Bone marrow (tissue), 2 donors: ENCODE measurements around the gene RASIP1.
"Not testable (repeated sequence)": the region's sequence is repeated elsewhere in the genome, so short reads cannot be mapped to it uniquely, and the experiment has no call there.

Experiments used
- DNase-seq, 2 donors: peaks; one replicate each; lab custom pipeline; 2025; lab: John Stamatoyannopoulos, UW

RASIP1 gene

DNA sequence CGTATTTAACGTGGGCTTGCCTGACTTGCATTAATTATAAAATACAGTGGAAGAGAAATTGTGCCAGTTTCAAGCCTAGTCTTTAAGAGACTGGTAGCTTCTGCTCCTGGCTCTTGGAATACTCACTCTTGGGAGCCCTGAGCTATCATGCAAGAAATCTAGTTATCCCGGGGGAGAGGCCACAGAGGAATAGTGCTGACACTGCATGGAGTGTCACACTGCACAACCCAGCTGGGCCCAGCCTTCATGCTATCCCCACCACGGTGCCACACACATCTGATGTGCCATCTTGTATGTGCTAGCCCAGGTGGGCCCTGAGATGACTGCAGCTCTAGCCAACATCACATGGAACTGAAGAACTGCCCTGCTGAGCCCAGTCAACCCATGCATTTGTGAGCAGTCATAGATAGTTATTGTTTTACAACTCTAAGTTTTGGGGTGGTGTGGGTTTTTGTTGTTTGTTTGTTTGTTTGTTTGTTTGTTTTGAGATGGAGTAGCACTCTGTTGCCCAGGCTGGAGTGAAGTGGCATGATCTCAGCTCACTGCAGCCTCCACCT lies 29.2 kb downstream of the RASIP1 start:
- DNase-seq, result no peak

DNA sequence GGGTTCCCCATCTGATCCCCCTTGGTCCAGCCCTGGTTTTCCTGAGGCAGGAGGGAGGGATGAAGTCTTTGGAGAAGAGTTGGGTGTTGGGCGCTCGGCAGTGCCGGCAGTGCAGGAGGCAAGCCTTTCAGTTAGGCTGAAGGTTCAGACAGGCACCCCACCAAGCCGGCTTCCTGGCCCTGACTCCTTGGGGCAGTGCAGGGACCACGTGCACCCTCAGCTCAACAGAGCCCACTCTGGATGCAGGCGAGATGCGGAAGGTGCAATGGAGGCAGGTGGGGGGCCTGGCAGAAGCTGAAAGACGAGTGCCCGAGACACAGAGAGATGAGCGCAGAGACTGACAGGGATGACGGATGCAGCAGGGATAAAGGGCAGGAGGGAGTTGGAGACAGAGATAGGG lies 31.9 kb downstream of the RASIP1 start:
- no peak for DNase-seq

DNA sequence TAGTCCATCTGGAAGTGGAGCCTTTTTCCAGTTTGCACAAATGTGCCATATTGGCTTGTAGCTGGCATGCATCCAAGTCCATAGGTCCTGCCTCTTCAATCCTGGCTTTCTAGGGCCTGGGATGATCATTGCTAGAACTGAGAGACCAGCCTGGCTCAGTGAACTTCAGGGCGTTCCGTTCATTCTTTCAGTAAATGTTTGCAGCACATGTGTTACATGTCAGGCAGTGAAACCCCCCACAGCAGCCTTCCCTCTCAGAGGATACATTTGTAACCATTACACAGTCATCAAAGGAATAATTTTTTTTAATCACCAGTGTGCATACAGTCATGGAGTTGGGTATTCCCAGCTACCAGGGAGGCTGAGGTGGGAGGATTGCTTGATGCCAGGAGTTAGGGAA lies 35.0 kb downstream of the RASIP1 start:
- no peak for DNase-seq

DNA sequence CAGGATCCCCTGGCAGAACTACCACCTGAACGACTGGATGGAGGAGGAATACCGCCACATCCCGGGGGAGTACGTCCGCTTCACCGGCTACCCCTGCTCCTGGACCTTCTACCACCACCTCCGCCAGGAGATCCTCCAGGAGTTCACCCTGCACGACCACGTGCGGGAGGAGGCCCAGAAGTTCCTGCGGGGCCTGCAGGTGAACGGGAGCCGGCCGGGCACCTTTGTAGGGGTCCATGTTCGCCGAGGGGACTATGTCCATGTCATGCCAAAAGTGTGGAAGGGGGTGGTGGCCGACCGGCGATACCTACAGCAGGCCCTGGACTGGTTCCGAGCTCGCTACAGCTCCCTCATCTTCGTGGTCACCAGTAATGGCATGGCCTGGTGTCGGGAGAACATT lies 37.1 kb downstream of the RASIP1 start:
- no peak for DNase-seq

DNA sequence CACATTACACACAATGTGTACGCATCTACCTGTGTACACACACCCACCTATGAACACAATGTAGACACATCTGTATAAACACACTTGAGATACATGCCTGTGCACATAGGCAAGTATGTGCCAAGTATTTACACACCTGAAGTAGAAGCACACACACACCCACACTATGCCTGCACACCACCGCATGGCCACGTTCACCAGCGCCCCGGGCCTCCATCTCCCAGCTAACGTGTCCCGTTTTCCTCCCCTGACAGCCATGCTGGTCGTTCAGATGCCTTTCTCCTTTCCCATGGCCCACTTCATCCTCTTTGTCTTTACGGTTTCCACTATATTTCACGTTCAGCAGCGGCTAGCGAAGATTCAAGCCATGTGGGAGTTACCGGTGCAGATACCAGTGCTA lies 37.7 kb downstream of the RASIP1 start:
- no peak for DNase-seq

DNA sequence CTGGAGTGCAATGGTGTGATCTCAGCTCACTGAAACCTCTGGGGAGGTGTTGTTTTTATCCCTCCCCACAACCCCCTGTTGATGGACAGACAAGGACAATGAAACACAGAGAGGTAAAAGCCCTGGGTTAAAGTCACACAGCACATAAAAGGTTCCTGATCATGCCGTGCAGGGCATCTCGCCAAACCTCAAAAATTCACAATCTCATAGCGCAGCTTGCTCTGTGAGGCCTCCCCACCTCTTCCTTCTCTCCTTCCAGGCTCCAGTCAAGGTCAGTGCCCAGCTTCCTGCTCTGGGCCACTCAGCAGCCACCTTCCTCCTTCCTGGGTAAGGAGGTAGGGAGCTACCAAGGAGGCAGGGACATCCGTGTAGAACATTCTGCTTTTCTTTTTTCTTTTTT lies 42.4 kb downstream of the RASIP1 start:
- DNase-seq, result no peak

DNA sequence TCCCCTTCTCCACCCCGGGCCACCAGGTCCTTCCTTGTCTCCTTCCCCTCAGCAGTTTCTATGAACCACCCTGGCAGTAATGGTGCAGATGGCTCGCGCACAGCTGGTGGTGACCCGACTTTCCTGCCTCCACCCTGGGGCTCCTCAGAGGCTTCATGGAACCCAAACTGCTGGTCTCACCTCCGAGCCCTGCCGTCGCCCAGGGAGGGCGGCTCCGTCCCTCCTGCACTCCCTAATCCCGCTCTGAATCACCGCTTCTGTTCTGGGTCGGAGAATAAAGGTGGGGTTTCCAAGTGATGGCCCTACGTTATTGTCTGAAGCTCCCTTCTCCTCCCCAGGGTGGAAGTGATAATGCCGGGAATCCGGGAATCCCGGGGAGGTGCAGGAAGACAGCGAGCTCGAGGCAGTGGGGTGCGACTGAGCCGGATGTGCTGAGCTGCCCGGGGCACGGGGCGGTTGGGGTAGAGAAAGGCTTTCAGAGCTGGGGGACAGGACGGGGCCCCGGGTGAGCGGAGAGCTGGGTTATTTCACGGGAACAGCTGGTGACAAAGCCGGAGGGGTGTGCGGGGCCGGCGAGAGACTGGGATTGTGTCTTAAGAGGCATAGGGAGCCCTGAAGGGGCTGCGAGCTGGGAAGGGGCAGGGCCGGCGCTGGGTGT lies 43.9 kb downstream of the RASIP1 start:
- no peak for DNase-seq

DNA sequence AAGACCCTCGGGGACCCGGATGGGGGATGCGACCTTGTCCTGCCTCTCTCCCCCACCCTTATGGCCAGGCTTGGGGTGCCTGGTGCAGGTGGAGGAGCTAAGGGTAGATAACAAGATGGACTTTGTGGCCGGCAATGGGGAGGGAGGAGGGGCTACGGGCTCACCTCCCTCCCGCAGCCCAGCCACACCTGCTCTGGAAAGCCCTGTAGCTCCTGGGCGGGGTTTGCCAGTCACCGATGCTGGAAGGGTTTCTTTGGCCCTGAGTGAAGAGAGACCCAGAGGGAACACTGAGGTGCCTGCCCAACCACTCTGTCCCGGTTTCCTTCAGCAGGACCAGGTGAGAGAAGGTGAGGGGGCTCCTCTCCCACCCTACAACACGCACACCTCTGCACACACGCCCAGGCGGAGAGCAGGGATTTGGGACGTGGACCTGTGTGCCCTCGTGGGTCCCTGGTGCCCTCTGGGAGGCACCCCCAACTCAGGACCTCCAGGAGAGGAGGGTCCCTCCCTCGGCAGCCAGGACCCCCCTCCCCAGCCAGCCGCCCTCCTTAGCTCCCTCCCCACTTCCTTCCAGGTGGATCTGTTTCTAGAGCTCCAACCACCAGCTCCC lies 44.6 kb downstream of the RASIP1 start, which contains the start of gene FUT2:
Gene FUT2, plus strand, starts transcription at position 229 of the 610 bp plus-strand sequence. CDS start 6,986 bp downstream, outside the sequence.
- DNase-seq, result no peak

DNA sequence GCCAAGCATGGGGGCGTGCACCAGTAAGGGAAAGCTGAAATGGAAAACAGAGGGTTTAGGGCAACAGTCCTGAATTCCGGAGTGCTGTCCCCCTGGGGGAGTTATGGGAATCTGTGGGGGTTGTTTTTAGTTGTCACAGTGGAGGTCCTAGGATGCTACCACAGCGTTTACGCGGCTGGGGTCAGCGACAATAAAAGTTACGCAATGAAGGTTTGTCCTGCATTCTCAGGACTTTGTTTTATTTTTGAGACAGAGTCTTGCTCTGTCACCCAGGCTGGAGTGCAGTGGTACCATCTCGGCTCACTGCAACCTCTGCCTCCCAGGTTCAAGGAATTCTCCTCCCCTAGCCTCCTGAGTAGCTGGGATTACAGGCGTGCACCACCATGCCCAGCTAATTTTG lies 46.8 kb downstream of the RASIP1 start:
- DNase-seq, result not testable (repeated sequence)

DNA sequence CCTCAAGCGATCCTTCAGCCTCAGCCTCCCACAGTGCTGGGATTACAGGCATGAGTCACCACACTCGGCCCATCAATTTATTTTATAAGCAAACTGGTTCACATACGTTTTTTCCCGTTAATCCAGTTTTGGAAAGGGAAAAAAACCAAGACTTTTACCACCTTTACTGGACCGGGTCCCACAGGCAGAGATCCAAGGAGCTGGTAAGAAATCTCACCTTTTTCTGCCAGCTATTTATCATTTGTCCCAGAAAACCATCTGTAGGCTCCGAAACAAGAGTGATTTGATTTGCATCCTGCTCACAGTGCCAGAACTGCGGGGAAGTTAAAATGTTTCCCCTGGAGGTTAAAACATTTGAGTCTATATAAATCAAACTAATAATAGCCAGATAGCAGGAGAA lies 51.0 kb downstream of the RASIP1 start:
- no peak for DNase-seq

DNA sequence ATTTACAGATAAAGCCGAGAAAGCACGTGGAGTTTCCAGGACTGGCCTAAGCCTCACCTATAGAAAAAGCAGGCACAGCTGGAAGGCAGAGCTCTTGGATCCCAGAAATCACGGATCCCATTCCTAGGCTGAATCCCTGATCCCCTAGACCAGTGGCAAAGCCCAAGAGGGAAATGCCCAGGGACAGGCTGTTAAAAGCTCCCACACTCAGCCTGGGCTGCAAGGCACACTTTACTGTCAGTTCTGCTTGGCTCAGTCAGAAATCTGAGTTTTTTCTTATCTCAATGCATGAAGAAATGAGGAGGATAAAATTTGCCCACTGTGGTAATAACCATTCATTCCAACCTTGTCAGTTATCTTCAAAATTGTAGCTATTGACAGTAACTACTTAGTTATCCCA lies 52.6 kb downstream of the RASIP1 start:
- DNase-seq, result no peak

DNA sequence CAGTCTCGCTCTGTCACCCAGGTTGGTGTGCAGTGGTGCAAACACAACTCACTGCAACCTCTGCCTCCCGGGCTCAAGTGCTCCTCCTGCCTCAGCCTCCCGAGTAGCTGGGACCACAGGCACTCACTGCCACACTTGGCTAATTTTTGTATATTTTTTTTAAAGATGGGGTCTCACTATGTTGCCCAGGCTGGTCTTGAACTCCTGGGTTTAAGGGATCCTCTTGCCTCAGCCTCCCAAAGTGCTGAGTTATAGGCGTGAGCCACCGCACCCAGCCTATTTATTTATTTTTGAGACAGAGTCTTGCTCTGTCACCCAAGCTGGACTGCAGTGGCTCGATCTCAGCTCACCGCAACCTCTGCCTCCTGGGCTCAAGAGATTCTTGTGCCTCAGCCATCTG lies 53.8 kb downstream of the RASIP1 start:
- not testable (repeated sequence) for DNase-seq

DNA sequence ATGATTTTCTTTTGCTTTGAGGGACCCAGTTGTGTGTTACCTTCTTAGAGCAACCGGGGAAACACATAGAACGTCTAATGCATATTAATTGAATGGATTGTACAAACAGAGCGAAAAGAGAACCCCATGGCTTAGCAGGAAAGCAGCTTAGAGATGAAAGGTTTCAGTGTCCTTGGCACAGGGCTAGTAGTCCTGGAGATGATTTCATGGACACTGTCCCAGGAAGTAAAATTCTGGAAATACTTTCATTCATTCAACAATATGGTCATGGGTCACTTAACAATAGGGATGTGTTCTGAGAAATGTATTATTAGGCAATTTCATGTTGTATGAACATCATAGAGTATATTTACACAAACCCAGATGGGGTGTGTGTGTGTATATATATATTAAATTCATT lies 54.3 kb downstream of the RASIP1 start:
- DNase-seq, result no peak

DNA sequence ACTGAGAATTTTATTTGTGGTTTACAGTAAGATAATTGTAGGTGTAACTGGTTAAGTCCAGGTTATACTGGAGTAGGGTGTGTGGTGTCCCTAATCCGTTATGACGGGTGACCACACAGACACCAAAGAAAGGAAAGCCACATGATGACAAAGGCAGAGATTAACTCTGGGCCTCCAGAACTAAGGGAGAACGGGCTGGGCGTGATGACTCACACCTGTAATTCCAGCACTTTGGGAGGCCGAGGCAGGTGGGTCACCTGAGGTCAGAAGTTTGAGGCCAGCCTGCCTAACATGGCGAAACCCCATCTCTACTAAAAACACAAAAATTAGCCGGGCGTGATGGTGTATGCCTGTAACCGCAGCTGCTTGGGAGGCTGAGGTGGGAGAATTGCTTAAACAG lies 54.8 kb downstream of the RASIP1 start:
- DNase-seq, result no peak

DNA sequence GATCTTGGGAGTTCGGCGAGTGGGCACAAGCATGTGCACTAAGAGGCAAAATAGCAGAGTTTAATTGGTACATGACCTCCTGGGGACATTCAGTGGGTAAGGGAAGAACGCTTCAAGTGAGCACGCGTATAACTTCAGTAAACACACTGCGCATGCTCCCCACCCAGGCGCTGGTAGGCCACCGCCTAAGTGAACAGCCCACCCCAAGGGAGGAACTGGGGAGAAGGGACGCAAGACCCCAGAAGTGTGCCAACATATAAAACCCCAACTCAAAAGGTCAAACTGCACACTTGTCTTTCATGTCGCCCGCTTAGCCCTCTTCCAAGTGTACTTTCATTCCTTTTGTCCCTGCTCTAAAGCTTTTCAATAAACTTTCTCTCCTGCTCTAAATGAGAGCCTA lies 57.1 kb downstream of the RASIP1 start:
- peak in 1 of 2 donors; percentile 3 for DNase-seq

DNA sequence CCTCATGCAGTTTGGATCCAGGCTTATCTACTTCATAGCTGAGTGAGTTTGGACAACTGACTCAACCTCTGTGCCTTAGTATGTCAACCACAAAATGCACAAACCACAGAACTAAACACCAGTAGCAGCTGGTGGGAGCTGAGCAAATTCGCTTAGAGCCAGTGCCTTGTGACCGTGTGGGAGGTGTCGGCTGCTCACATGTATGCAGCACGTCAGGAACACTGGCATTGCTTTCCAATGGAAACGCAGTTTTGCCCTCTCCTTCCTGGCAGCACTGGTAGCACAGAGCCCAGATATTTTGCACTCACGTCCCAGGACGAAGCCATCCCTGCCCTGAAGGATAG lies 59.3 kb downstream of the RASIP1 start:
- no peak for DNase-seq

DNA sequence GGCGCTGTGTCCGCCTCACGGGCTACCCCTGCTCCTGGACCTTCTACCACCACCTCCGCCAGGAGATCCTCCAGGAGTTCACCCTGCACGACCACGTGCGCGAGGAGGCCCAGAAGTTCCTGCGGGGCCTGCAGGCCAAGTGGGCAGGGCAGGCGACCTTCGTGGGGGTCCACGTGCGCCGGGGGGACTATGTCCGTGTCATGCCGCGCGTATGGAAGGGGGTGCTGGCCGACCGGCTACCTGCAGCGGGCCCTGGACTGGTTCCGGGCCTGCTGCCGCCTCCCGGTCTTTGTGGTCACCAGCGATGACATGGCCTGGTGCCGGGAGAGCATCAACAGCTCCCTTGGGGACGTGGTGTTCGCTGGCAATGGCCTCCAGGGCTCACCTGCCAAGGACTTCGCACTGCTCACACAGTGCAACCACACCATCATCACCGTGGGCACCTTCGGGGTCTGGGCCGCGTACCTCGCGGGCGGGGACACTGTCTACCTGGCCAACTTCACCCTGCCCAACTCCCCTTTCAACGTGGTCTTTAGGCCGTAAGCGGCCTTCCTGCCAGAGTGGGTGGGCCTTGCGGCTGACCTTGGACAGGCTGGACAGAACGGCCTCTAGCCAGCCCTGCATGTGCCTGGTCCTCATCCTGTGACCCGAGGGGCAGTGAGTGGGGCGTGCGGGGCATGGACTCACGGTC lies 59.8 kb downstream of the RASIP1 start:
- DNase-seq, result no peak

DNA sequence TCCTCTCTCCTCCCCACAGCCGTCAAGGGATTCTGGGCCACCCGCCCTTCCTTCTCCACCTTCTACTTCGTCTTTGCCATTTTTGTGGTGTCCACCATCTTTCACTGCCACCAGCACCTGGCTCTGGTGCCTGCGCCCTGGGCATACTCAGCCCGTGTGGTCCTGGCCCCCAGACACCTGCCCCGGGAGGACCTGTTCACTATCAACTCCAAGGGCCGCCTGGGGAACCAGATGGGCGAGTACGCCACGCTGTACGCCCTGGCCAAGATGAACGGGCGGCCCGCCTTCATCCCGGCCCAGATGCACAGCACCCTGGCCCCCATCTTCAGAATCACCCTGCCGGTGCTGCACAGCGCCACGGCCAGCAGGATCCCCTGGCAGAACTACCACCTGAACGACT lies 60.4 kb downstream of the RASIP1 start:
- DNase-seq, result not testable (repeated sequence)

DNA sequence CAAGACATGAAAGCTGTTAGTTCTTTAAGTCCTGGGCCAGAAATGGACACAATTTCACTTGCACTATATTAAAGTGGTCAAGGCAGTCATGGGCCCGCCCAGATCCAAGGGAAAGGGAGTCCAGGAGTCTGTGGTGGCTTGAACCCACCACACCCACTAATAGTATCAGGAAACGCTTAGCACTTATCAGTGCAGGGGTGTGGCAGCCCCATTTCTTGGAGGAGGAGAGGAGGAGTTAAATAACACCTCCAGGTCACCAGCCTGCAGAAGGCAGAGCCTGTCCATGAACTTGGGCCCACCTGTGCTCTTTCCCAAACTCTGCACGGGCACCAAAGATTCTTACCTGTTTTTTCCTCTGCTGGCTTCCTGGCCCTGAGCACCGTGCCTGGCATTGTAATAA lies 62.2 kb downstream of the RASIP1 start:
- no peak for DNase-seq

DNA sequence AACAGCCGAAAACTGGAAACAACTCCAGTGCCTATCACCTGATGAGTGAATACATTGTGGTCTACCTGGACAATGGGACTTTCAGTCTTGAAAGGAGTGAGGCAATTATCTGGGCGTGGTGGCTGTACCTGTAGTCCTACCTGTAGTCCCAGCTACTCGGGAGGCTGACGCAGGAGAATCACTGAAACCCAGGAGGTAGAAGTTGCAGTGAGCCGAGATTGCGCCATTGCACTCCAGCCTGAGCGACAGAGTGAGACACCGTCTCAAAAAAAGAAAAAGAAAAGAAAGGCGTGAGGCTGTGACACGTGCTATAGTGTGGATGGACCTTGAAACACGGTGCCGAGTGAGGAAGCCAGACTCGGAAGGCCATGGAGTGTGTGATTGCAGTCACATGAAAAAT lies 63.5 kb downstream of the RASIP1 start:
- DNase-seq, result no peak

DNA sequence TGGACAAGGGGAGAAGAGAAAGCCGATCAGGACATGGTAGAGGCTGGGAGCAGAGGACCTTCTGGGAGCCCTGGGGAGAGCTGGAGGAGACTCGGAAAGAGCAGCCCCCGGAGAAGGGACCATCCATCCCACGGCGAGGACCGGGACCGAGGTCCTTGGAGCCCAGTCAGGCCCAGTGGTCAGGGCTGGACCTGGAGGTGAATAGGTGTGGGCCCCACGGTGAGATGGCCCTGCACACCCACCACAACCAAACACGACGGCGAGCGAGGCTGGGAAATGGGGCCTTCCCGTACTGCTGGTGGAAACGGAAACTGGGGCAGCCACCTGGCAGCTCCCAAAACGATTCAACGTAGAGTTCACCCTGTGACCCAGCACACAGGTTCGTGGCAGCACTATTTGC lies 63.9 kb downstream of the RASIP1 start:
- no peak for DNase-seq

DNA sequence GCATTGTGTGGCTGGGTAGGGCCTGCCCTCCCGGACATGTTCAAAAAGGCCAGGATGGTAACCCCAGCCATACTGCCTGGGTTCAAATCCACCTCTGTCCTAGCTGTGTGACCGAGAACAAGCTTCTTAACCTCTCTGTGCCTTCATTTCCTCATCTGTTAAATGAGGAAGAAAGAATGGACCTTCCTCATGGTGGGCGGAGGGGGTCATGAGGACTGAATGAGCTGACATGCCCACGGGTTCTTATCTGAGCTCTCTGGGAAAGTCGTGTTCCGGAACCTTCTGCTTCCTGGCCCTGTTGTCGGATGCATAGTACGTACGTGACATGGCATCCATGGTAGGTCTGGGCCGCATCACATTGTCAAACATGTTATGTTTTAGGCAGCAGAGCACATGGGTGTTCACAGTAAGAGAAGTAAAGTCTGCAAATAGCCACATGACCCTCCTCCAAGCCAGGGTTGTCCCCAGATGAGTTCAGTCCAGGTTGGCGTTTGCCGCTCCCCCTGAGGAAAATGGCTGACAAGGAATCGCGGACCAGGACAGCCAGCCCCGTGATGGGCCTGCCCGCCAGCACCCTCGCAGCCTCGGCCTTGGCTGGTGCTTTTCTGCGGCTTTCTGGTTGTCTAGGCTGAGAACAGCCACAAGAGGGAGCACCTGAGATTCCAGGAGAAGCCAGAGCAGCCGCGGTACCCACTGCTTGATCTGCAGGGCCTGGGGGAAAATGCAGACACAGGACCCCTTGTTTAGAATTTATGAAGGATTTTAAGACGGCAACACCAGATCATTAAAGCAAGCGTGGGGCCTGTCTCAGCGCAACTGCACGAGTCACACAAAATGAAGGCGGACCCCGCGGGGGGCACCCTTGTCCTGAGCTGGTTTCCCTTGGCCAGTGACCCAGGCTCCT lies 65.2 kb downstream of the RASIP1 start:
- DNase-seq, result peak; percentile 13 to 66
